NCI-H1694 (cell line): ENCODE results near the gene SUGP2.
A peak's percentile ranks its signal among the peaks of the same experiment; 100 is the strongest.

Source experiments
- DNase-seq: peaks from one replicate; lab custom pipeline; 2025; lab: John Stamatoyannopoulos, UW

Gene SUGP2

DNA sequence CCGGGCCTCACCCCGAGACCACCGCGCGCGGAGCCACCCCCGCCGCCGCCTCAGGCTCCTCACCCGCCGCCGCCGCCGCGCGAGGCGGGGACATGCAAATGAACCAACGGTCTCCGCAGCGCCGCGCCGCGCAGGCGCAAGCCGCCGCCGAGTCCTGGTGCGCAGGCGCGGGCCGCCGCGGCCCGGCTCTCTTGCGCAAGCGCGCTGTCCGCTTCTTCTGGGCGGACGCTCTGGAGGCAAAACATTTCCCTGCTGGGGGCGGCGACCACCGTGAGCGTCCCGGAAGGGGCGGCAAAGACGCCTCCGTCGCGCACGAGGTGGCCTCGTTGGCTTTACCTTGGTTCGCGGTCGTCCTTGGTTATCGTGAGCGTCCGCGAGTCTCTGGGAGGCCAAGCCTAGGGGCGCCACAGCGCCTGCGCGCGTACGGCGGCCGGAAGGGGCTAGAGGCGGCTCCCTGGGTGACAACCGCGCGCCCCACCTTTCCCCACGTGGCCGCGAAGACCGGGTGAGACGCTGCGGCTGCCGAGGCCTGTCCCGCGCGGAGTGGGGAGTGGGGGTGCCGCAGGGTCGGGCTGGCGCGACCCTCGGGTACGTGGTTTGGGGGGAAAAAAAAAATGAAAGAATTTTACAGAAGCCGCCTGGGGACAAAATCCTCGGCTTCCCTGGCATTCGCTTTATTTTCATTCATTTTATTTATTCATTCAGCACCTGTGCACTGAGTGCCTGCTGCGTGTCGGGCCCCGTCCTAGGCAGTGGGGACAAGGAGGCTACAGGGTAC is at the start of gene SUGP2, which contains the start of gene ARMC6:
SUGP2 (minus strand) TSS at position 92 of the 778 bp plus-strand sequence. CDS start 2,446 bp downstream, outside the sequence.
ARMC6 (plus strand) TSS at position 178 of the 778 bp plus-strand sequence. CDS start 607 bp downstream, outside the sequence.
- peak; percentile 72 for DNase-seq

DNA sequence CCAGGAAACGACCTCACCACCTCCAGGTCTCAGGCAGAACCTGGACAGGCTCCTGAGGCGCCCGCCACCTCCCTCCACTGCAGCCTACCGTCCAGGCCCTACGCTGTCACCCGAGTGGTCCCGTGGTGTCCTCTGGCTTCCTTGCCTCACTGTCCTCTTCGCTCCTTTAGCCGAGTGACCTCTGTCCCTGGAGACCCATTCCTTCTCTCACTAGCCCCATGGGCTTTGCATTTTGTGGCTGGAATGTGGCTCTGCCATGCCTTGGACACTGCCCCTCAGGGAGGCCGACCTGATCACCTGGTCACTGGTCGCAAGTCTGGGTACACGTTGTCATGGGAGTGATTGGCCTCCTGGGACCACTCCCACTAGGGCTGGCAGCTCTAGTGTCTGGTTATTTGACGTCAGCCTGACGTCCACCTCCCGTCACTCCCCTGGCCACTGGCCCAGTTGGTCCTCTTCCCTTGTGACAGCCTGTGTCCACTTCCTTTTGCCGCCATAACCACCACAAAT is 48.4 kb upstream of the SUGP2 start:
- no peak for DNase-seq

DNA sequence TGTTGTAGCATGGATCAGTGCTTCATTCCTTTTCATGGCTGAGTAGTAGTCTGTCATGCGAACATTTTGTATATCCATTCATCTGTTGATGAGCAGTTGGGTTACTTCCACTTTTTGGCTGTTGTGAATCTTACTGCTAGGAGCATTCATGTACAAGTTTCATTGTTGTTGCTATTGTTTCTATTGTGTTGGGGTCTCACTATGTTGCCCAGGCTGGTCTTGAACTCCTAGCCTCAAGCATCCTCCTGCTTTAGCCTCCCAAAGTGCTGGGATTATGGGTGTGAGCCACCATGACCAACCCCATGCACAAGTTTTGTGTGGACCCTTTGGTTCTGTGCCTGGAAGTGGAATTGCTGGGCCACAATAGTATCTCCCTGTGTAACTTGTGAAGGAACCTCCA is 46.3 kb upstream of the SUGP2 start:
- no peak for DNase-seq

DNA sequence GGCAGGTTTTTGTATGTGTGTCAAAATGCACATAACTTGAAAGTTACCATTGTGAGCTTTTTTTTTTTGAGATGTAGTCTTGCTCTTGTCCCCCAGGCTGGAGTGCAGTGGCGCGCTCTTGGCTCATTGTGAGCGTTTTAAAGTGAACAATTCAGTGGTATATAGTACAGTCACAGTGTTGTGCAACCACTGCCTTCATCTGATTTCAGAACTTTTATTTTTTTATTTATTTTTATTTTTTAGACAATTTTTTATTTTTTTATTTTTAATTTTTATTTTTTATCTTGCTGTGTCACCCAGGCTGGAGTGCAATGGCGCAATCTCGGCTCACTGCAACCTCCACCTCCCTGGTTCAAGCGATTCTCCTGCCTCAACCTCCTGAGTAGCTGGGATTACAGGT is 45.5 kb upstream of the SUGP2 start:
- DNase-seq = no peak

DNA sequence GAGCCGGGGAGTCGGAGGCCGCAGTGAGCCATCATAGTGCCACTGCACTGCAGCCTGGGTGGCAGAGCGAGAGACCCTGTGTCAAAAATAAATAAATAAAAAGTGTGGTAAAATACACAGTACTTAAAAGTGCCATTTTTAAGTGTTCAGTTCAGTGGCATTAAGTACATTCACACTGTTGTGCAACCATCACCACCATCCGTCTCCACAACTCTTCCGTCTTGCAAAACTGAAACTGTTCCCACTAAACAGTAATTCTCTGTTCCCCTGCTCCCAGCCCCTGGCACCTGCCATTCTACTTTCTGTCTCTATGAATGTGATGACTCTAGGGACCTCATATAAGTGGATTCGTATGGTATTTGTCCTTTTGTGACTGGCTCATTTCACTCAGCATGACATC is 43.8 kb upstream of the SUGP2 start:
- DNase-seq = no peak

DNA sequence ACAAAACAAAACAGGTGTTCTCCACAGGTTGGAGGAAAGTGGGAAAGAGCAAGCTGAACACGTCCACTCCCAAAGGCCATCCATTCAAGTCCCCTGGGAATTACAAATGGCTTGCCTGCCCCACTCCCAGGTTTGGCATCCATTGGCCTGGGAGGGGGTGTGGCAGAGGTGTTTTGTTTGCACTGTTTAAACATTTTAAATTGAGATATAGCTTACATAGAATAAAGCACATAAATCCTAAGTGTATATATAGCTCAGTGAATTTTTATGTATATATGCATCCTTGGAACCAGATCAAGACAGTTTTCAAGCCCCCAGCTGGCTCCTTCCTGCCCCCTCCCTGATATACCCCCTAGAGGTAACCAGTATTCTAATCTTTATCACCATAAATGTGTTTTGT is 43.2 kb upstream of the SUGP2 start:
- no peak for DNase-seq

DNA sequence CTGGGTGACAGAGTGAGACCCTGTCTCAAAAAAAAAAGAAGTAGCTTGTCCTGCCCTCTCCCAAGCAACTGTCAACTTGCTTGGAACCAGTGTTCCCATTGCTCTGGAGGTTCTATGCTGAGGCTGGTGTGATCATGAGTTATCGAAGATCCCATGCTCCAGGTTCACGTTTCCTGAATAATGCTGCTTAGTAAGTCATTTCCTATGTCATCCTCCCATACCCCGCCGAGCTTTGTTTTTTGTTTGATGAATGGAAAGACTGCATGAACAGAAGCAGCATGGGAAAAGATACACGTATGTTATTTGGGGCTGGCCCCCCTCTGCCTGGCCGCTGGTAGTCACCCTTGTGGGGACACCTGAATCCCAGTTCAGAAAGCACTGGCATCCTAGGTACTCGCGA is 41.8 kb upstream of the SUGP2 start:
- DNase-seq = no peak

DNA sequence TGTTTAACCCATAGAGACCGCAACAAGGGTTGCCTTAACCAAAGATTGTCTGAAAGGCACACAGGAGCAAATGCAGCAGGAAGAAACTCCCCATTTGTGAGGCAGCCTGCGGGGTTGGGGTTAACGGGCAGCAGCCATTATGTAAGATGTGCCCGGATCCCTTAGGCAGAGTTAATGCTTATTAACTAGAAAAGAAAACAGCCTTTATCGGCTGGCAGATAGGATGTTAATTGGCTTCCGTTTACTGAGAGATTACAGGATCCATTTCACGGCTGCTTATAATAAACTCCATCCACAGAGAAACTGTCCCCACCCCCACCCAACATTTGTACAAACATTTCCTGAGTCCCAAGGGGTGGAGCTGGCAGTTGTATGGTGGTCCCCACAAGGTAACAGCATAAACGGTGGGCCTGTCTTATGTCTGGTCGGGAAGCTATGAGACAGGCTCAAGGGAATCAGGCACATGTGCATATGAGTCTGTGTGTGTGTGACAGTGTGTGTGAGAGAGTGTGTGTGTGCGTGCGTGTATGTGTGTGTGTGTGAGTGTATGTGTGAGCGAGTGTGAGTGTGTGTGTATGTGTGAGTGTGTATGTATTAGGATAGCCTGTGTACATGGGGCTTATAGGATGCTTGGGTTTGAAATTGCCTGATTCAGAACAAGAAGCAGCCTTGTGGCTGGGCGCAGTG is 41.0 kb upstream of the SUGP2 start:
- DNase-seq = no peak

DNA sequence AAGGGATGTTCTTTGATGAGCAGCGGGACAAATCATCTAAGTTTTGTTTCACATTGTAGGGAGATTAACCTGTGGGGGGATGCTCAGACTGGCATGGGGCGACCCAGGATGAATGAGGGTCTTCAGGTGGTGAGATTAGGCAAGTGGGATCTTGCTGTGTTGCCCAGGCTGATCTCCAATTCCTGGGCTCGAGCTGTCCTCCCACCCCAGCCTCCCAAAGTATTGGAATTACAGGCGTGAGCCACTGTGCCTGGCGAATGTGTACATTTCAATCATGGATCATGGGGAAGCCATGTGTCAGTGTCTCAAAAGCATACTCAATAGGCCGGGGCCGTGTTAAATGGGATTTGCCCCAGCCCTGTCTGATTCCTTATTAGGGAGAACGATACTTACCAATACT is 38.6 kb upstream of the SUGP2 start:
- no peak for DNase-seq

DNA sequence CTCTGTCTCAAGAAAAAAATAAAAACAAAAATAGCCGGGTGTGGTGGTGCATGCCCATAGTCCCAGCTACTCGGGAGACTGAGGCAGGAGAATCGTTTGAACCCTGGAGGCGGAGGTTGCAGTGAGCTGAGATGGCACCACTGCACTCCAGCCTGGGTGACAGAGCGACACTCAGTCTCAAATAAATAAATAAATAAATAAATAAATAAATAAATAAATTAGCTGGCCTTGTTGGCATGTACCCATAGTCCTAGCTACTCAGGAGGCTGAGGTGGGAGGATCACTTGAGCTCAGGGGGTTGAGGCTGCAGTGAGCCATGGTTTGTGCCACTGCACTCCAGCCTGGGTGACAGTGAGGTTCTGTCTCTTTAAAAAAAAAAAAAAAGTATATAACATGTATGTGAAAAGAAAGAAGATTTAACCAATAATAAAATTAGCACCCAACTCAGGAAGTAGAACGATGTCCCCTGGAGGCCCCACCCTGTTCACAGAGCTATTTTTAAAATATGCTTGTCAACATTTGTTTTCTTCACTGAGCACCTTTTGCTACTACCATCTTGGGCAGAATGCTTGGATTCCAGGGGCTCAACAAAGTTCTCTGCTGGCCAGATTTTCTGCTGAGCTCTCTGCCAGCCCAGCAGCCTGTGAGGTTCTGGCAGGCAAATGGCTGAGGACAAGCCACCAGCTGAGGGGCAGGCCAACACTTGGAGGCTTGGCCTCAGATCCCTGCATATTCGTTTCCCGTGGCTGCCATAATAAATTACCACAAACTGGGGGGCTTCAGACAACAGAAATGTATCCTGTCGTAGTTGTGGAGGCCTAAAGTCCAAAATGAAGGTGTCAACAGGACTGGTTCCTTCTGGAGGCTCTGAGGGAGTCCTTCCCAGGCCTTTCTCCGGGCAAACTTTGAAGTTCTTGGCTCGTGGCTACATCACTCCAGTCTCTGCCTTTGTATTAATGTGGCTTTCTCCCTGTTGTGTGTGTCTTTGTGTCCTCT is 35.6 kb upstream of the SUGP2 start:
- no peak for DNase-seq

DNA sequence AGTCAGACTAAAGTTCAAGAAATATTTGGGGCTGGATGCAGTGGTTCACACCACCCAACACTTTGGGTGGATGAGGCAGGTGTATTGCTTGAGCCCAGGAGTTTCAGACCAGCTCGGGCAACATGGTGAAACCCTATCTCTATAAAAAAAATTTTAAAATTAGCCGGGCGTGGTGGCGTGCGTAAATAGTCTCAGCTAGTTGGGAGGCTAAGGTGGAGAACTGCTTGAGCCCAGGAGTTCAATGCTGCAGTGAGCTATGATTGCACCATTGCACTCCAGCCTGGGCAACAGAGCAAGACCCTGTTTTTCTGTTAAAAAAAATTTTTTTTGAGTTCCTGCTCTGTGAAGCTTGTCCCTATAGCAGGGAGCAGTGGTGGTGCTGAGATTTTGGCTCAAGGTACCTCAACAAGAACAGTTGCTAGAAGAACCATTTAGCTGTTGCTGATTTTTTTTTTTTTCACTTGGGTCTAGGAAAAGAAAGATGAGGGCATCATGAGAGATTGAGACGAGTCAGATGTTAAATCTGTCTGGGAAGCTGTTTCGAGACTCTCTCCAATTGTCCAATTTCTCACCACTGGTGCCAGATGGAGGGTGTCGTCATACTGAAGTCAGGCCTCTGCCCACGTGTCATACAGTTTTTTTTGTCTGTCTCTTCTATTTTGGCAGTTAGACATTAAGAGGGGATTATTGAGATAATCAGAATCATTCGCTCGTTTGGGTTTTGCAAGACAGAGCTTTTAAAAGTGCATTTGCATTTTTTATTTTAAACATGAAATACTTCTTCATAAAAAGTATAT is 34.2 kb upstream of the SUGP2 start:
- DNase-seq = peak; percentile 25

DNA sequence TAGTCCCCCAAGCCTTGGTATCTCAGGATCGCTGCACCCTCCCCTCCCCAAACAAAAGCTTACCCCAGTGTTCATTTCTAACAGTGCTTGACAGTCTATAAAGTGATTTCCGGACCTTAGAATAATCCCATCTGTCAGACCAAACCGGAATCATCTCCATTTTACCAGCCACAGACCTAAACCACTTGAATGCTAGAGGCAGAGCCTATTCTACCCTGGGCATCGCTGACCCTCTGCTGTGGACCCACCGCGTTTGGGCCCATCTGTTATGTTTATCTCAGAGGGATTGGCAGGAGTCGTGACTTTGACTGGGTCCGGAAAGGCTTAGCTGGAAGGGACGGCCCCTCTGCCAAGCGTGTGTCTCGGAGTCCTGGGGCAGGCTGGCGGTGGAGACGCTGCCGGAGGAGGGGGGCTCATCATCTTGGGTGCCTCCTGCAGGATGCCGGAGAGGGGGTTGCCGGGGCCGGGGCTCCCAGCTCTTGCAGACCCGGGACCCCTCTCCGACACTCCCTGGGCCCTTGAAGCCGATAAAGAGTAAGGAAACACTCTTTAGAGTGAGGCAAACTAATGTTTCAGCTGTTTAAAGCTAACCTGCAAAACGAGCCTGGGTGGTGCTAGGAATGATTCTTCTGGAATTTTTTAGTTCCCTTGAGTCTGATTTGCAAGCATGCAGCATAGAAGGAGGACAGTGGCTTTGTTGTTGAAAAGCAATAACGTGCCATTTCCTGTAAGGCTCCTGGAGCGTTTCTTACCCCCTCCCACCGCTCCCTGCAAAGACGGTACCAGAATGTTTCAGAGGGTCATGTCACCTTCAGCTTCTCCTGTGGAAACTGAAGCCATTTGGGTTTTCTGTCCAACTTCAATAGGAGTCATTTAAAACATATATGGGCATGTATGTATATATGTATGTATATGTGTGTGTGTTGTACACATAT is 31.8 kb upstream of the SUGP2 start:
- DNase-seq = no peak

DNA sequence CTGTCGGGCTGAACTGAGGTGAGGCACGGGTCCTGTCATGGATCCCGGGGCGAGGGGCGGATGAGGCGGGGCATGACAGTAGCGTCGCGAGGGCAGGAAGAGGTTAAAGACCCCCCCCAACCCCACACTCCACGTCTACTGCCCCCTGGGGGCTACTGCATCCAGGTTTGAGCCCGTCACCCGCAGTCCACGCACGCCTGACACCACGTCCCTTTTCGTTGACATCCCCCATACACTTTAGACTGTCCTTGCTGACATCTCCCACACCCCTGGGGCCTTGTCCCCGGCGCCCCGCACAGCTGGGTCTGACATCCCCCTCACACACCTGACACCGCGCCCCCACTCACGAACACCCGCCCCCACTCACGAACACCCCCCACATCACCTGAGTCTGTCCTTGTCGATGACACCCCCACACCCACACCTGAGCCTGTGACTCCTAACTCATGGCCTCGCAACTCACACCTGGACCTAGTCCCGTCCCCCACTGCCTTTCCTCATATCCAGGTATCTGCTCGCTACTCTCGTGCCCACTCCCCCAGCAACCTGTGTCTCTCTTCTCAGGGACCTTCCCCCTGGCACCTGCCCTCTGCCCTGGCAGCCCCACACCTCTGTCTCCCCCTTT is 30.9 kb upstream of the SUGP2 start:
- DNase-seq = peak; percentile 53

DNA sequence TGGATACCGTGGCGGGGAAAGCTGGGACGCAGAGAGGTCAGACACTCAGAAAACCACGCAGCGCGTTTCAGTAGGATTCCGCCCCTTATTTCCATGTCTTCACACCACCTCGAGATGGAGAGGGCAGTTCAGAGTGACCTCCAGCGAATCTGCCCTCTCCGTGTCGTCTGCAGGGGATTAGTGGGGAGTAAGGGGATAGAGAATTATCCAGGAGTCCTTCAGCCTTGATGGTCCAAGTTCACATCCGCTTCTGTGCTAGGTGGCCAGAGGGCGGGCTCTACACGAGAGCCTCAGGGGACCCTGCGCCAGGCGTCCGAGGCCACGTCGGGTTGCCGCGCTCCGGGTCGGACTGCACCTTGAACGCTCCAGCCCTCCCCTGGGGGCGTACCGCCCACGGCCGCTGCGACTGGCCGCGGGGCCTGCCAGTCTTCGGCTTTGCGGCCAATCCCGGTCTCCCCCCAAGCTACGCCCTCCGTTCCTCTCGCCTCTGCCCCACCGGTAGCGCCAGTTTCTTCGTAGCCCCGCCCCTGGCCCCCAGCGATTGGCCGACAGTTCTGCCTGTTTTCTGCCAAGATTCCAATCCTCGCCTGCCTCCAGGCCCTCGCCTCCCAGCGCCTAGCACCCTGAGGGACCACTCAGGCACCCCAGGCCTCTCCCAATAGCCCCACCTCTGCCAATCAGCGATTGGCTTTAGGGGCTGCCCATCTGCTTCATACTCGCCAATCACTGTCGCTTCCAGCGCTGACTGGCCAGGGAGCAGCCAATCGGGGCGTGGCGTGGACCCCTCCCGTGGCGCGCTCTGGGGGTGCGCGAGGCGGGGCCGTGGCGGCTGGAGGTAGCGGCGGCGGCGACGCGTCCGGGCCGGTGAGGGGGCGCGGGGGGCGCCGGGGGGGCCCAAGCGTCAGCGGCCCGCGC is 30.1 kb upstream of the SUGP2 start, which contains the start of gene SLC25A42:
SLC25A42 (plus strand) TSS at position 812 of the 915 bp plus-strand sequence. CDS start 32,131 bp downstream, outside the sequence.
- DNase-seq = peak; percentile 99

DNA sequence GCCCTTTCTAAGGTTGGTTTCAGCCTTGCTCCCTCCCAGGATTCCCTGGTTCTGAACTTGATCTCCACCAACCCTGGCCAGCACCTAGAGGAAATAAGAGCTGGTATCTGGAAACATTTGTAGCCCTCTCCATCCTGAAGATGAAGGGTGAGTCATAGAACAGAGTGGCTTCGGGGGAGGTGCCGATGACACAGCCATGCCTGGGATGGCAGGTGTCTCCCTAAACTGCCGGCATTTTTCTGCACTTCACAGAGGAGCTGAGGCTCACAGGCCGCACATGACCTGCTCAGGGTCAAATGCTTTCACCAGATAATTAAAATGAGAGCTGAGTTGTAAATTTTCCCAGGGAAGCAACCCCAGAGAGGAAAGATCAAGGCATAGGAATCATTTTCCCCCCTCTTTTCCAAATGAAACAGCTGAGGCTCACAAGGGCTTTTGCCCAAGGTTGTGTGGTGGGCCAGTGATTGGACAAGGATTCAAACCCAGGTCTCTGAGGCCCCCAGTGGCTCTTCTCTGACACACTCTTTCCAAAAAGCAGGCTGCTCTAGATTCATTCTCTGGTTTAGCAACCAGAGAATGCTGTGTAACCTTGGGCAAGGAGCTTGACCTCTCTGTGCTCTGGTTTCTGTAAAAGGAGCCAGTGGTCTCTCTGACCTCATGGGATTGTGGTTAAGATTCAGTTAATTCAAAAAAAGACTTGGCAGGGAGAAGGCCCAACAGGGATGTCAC is 29.3 kb upstream of the SUGP2 start:
- DNase-seq = no peak

DNA sequence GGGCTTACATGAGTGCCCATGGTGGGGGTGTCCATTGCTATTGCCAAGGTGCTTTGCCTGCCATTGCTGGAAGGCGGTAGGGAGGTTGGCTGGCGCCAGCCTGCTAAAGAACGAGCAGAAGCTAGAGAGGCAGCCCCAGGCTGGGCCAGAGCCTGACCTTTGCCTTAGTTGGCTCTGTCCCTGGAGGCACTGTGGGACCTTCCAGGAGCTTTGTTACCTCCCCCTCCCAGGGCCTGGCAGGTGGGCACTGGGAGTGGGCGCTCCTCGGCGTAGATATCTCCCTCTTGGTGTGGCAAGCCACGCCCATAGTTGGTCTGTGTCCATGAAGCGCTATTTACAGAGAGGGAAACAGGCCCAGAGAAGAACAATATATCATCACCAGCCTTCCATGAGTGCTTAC is 28.2 kb upstream of the SUGP2 start:
- no peak for DNase-seq

DNA sequence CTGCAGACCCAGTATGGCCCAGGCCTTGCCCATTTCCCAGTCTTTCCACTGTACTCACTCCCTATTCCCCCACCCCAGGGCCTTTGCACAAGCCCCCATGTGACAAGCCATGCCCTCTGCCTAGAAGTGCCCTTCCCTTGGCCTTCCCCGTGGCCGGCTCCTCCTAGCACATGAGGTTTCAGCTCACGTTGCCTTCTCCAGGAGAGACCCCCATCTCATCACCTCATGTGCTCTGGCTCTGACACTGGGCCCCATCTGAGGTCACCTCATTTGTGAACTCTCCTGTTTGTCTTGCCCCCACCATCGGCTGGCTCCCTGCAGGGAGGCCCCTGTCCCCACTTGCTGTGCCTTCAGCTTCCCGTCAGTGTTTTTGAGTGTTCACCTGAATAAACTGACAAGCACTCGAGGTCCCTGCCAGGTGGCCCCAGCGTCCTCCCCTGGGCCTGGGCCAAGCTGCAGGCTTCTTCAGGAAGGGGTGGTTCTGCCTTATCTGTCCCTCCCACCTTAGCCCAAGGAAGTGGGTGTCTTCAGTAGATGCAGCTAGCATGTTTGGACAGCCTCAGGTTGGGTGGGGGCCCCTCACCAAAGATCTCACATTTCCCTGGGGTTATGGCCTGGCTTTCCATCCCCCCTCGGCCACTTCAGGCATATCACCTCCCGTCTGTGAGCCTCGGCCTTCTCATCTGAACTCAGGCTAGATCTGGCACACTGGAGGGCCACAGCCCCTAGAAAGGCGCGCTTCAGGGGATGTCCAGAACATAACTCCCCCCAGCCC is 26.7 kb upstream of the SUGP2 start:
- no peak for DNase-seq
